KMS-11 (cell line): ENCODE measurements around the gene MCM5.

Experiments used
- H2AFZ ChIP-seq: fragments of 200-600 bp; sonication (generic); 2 replicates; pipeline ENCODE4 v1.6.1; 2016; ENCODE audit warnings: antibody characterized with exemption, mixed run types, low read depth
- H3K27ac ChIP-seq: fragments of 200-600 bp; sonication (generic); 2 replicates; pipeline ENCODE4 v1.6.1; 2016; ENCODE audit warnings: mild to moderate bottlenecking, mixed run types
- H3K27me3 ChIP-seq: fragments of 200-600 bp; sonication (generic); 2 replicates; pipeline ENCODE4 v1.6.1; 2017; ENCODE audit warnings: mild to moderate bottlenecking, low read depth, mixed run types, moderate library complexity; ENCODE audit not compliant: insufficient read depth
- H3K36me3 ChIP-seq: fragments of 200-600 bp; sonication (generic); 2 replicates; pipeline ENCODE4 v1.6.1; 2017; ENCODE audit warnings: mild to moderate bottlenecking, mixed run types; ENCODE audit not compliant: insufficient read depth
- H3K4me1 ChIP-seq: fragments of 200-600 bp; sonication (generic); 2 replicates; pipeline ENCODE4 v1.6.1; 2016; ENCODE audit warnings: mild to moderate bottlenecking, low read depth, mixed run types; ENCODE audit not compliant: poor library complexity, severe bottlenecking
- H3K4me2 ChIP-seq: fragments of 200-600 bp; sonication (generic); 2 replicates; pipeline ENCODE4 v1.7.0; 2016; ENCODE audit warnings: mild to moderate bottlenecking, mixed run types
- H3K4me3 ChIP-seq: fragments of 200-600 bp; sonication (generic); IDR thresholded peaks from 2 replicates; pipeline ENCODE4 v1.6.1; 2017; ENCODE audit warnings: low read depth, low read length, mixed read lengths; ENCODE audit not compliant: insufficient read depth
- H3K79me2 ChIP-seq: fragments of 200-600 bp; sonication (generic); 2 replicates; pipeline ENCODE4 v1.6.1; 2016; ENCODE audit warnings: low read depth, mixed run types; ENCODE audit not compliant: insufficient read depth
- H3K9ac ChIP-seq: fragments of 200-600 bp; sonication (generic); 2 replicates; pipeline ENCODE4 v1.6.1; 2016; ENCODE audit warnings: mild to moderate bottlenecking, mixed run types
- H4K20me1 ChIP-seq: fragments of 200-600 bp; sonication (generic); 2 replicates; pipeline ENCODE4 v1.6.1; 2016; ENCODE audit warnings: mild to moderate bottlenecking, mixed run types; ENCODE audit not compliant: insufficient read depth
- TF ChIP-seq, protein P1 (sequence below): fragments of 200-600 bp; sonication (generic); conservative IDR thresholded peaks from 2 replicates; pipeline ENCODE4 v1.6.1; 2017; ENCODE audit warnings: low read depth, mild to moderate bottlenecking, antibody characterized with exemption, low read length, moderate library complexity, mixed read lengths

Gene MCM5

DNA sequence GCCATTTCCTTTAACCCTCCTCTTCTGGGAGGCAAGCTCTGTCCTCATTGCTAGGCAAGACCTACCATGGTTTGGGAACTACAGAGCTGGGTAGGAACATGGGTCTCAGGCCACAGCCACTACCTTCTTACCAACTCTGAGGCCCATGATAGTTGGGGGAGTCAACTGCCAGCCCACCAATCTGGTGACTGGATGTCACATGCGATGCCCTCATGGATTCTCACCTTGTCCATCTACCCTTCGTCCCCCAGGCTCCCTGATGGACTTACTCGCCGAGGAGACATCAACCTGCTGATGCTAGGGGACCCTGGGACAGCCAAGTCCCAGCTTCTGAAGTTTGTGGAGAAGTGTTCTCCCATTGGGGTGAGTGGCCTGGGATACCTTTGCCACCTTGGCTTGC lies 13.7 kb downstream of the MCM5 start:
- Histone ChIP-seq H3K4me2 (no peak overlapping the region), H3K4me1 (no peaks in the 10 kb centered on the region), H4K20me1 (no peaks in the 10 kb centered on the region), H3K27ac (no peak overlapping the region), H3K9ac (no peak overlapping the region), H3K4me3 (no peak overlapping the region), H2AFZ (no peak overlapping the region), H3K27me3 (no peaks in the 10 kb centered on the region), H3K36me3 (peaks cover 3% of the 10 kb centered on the region; the same call in 1 of the 2 replicates), H3K79me2 (no peaks in the 10 kb centered on the region)
- TF ChIP-seq, protein P1, sequence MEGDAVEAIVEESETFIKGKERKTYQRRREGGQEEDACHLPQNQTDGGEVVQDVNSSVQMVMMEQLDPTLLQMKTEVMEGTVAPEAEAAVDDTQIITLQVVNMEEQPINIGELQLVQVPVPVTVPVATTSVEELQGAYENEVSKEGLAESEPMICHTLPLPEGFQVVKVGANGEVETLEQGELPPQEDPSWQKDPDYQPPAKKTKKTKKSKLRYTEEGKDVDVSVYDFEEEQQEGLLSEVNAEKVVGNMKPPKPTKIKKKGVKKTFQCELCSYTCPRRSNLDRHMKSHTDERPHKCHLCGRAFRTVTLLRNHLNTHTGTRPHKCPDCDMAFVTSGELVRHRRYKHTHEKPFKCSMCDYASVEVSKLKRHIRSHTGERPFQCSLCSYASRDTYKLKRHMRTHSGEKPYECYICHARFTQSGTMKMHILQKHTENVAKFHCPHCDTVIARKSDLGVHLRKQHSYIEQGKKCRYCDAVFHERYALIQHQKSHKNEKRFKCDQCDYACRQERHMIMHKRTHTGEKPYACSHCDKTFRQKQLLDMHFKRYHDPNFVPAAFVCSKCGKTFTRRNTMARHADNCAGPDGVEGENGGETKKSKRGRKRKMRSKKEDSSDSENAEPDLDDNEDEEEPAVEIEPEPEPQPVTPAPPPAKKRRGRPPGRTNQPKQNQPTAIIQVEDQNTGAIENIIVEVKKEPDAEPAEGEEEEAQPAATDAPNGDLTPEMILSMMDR = no peak

DNA sequence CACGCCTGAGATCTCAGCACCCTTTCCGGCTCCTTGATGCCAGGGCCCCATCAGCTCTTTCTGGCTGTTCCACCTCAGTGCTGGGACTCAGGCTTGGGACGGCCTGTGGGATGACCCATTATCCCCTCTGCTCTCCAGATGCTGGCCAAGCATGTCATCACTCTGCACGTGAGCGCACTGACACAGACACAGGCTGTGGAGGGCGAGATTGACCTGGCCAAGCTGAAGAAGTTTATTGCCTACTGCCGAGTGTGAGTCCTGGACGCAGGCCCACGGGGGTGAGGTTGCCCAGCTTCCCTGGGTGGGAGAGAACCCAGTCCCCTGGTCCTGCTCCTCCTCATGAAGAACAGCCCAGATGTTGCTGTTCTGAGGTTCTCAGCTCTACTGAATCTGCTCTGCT lies 17.7 kb downstream of the MCM5 start:
- Histone ChIP-seq H3K9ac (no peak overlapping the region), H3K4me3 (no peak overlapping the region), H3K27me3 (no peaks in the 10 kb centered on the region), H2AFZ (no peak overlapping the region), H3K4me1 (no peaks in the 10 kb centered on the region), H3K27ac (no peak overlapping the region), H3K79me2 (no peaks in the 10 kb centered on the region), H3K36me3 (no peaks in the 10 kb centered on the region), H4K20me1 (no peaks in the 10 kb centered on the region), H3K4me2 (no peak overlapping the region)
- TF ChIP-seq, protein P1 = no peak

DNA sequence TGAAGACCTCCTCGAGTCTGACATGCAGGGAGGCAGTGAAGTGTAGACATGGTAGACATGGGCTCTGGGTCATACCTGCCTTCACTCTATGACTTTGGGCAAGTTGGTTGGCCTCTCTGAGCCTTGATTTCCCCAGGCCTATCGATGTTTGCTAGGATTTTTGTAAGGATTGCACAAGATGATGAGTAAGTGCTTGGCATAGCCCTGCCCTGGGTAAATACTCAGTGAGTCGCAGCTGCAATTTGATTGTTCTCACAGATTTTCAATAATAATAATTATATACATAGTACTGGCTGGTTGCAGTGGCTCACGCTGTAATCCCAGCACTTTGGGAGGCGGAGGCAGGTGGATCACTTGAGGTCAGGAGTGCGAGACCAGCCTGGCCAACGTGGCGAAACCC lies 18.1 kb downstream of the MCM5 start:
- TF ChIP-seq, protein P1 = no peak
- H3K79me2 ChIP-seq = no peaks in the 10 kb centered on the region
- H3K36me3 ChIP-seq = no peaks in the 10 kb centered on the region
- no peak overlapping the region for H3K4me2 ChIP-seq
- no peak overlapping the region for H3K9ac ChIP-seq
- no peaks in the 10 kb centered on the region for H4K20me1 ChIP-seq
- no peak overlapping the region for H2AFZ ChIP-seq
- no peak overlapping the region for H3K4me3 ChIP-seq
- H3K27me3 ChIP-seq = no peaks in the 10 kb centered on the region
- no peak overlapping the region for H3K27ac ChIP-seq
- no peaks in the 10 kb centered on the region for H3K4me1 ChIP-seq

DNA sequence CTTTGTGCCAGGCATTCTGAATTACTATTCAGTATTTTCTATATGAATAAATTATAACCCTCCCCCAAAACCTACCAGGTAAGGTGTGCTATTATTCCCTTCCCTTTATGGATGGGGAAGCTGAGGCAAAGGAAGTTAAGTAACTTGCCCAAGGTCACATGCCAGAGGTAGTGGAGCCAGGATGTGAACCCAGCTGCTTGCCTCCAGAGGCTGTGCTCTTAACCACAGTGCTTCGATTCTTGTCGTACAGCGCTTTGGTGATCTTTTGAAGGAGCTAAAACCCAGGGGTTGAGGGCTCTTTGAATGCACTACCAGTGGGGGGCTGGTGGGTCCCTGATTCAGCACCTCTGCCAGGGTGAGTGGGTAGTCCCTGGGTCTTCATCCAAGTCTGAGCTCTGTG lies 18.8 kb downstream of the MCM5 start:
- no peaks in the 10 kb centered on the region; the same call in 1 of the 2 replicates for H3K36me3 ChIP-seq
- no peak overlapping the region for H2AFZ ChIP-seq
- no peaks in the 10 kb centered on the region for H3K4me1 ChIP-seq
- H3K27ac ChIP-seq = no peak overlapping the region
- H3K27me3 ChIP-seq = no peaks in the 10 kb centered on the region
- H3K4me2 ChIP-seq = no peak overlapping the region
- no peaks in the 10 kb centered on the region for H3K79me2 ChIP-seq
- H3K9ac ChIP-seq = no peak overlapping the region
- TF ChIP-seq, protein P1 = no peak
- H3K4me3 ChIP-seq = no peak overlapping the region
- no peaks in the 10 kb centered on the region for H4K20me1 ChIP-seq
